Astrocyte (in vitro differentiated cells and primary cell): Measurements from ENCODE around the gene SGSM1.

ENCODE experiments used
- CTCF ChIP-seq: IDR thresholded peaks from 2 replicates; pipeline ENCODE4 v1.5.1; 2011; ENCODE audit warnings: low read depth, mild to moderate bottlenecking, inconsistent platforms, low read length, moderate library complexity; ENCODE audit not compliant: insufficient read depth
- EZH2 ChIP-seq: IDR thresholded peaks from 2 replicates; pipeline ENCODE4 v1.6.1; 2012; ENCODE audit warnings: mild to moderate bottlenecking, low read length, inconsistent platforms; ENCODE audit not compliant: insufficient read depth

GRCh38 chr22:24964441-24964840 is 158.4 kb downstream of the SGSM1 start:
- TF ChIP-seq CTCF (no peak), EZH2 (no peak)
